A549 (cell line): ENCODE measurements around the gene PES1. TPM values are rescaled to one million over a fixed set of nuclear protein-coding genes. Genes with fewer than 3 reads are reported as not detected.
"Not testable (repeated sequence)": the region's sequence is repeated elsewhere in the genome, so short reads cannot be mapped to it uniquely, and the experiment has no call there.

Experiments used
- ATAC-seq, 2 experiments: fragments of 200-7000 bp in 1 of 2; fragments of >200 bp in 1 of 2; cut with Nextera tagmentation in 1 of 2; cut with Tn5 transposase in 1 of 2; 3 replicates each; pipeline versions ENCODE4 v1.8.0 to v1.9.1; 2018 to 2020; ENCODE audit warnings: mild to moderate bottlenecking in 1 of 2, moderate library complexity in 1 of 2
- CTCF ChIA-PET: fragments of 300-600 bp; sonication (Branson Sonifier 250); formaldehyde crosslinking; extraction: SDS; loops from one replicate; lab custom pipeline; 2021; ENCODE audit warnings: antibody characterized with exemption, inconsistent platforms; lab: Yijun Ruan, JAX
- POLR2A ChIA-PET: fragments of 350-600 bp; formaldehyde crosslinking; extraction: SDS; loops from one replicate; lab custom pipeline; 2021; ENCODE audit warnings: antibody characterized with exemption, inconsistent platforms; lab: Yijun Ruan, JAX
- DNase-seq, 2 experiments: peaks; one replicate each; pipeline versions ENCODE4 v3.0.0 to v3.0.0-alpha.2; 2011 to 2016; ENCODE audit warnings: low read depth in 1 of 2, low spot score in 1 of 2
- FAIRE-seq: peaks from 2 replicates; lab custom pipeline; 2011; peaks lifted over from hg19 to GRCh38; lab: Jason Lieb, UNC
- H3K27ac ChIP-seq, 2 experiments: fragments of >200 bp; sonication (Bioruptor Twin); formaldehyde crosslinking; 3 replicates each; pipeline ENCODE4 v1.5.1; 2016 to 2017
- H3K4me1 ChIP-seq: fragments of >200 bp; sonication (Bioruptor Twin); formaldehyde crosslinking; 3 replicates; pipeline ENCODE4 v1.6.1; 2016
- H3K4me2 ChIP-seq: fragments of >200 bp; sonication (Bioruptor Twin); formaldehyde crosslinking; 3 replicates; pipeline ENCODE4 v1.6.1; 2016
- H3K4me3 ChIP-seq: fragments of >200 bp; sonication (Bioruptor Twin); formaldehyde crosslinking; 3 replicates; pipeline ENCODE4 v1.5.1; 2016
- H3K9me3 ChIP-seq: fragments of >200 bp; sonication (Bioruptor Twin); formaldehyde crosslinking; 3 replicates; pipeline ENCODE4 v1.6.1; 2016
- CBX8 ChIP-seq: fragments of 200-600 bp; sonication (generic); IDR thresholded peaks from 2 replicates; pipeline ENCODE4 v1.6.1; 2016
- CHD2 ChIP-seq: fragments of 150-350 bp; IDR thresholded peaks from 2 replicates; pipeline ENCODE4 v1.6.1; 2014; ENCODE audit warnings: low read length; ENCODE audit not compliant: partially characterized antibody
- CHD4 ChIP-seq: fragments of 200-600 bp; sonication (generic); IDR thresholded peaks from 2 replicates; pipeline ENCODE4 v1.6.1; 2016; ENCODE audit warnings: antibody characterized with exemption, mild to moderate bottlenecking, borderline replicate concordance
- CTCF ChIP-seq: fragments of >200 bp; sonication (Bioruptor Twin); formaldehyde crosslinking; IDR thresholded peaks from 3 replicates; pipeline ENCODE4 v1.5.1; 2016
- EHF ChIP-seq: fragments of 250-450 bp; sonication (Bioruptor Pico); IDR thresholded peaks from 2 replicates; pipeline ENCODE4 v1.5.0; 2020; ENCODE audit warnings: mild to moderate bottlenecking
- EHMT2 ChIP-seq: fragments of 200-600 bp; sonication (generic); IDR thresholded peaks from 2 replicates; pipeline ENCODE4 v1.6.1; 2016; ENCODE audit warnings: antibody characterized with exemption, low read depth, mild to moderate bottlenecking, moderate library complexity
- EP300 ChIP-seq, 2 experiments: fragments of >200 bp; sonication (Bioruptor Twin); formaldehyde crosslinking; IDR thresholded peaks; 2 replicates in 1 of 2; 3 replicates in 1 of 2; pipeline ENCODE4 v1.6.1; 2016 to 2017
- FOSL2 ChIP-seq, 2 experiments: fragments of 450-650 bp in 1 of 2; fragments of >200 bp in 1 of 2; sonication (Bioruptor Twin) in 1 of 2; formaldehyde crosslinking; IDR thresholded peaks; 2 replicates each; pipeline versions ENCODE4 v1.5.0 to v1.6.1; 2016 to 2020; ENCODE audit warnings: mild to moderate bottlenecking in 1 of 2, moderate library complexity in 1 of 2
- GATA3 ChIP-seq: IDR thresholded peaks from 2 replicates; pipeline ENCODE4 v1.6.1; 2012; ENCODE audit warnings: borderline replicate concordance
- HDAC2 ChIP-seq: fragments of 200-600 bp; sonication (generic); IDR thresholded peaks from 2 replicates; pipeline ENCODE4 v1.6.1; 2016
- HOXA7 ChIP-seq: fragments of 250-450 bp; sonication (Bioruptor Pico); IDR thresholded peaks from 2 replicates; pipeline ENCODE4 v1.5.0; 2020; ENCODE audit warnings: mild to moderate bottlenecking, moderate library complexity
- HOXB13 ChIP-seq: fragments of 250-450 bp; sonication (Bioruptor Pico); IDR thresholded peaks from 2 replicates; pipeline ENCODE4 v1.5.0; 2020; ENCODE audit warnings: low read depth, mild to moderate bottlenecking, moderate library complexity
- JUN ChIP-seq, 2 experiments: fragments of >200 bp; sonication (Bioruptor Twin); formaldehyde crosslinking; IDR thresholded peaks; 2 replicates in 1 of 2; 3 replicates in 1 of 2; pipeline ENCODE4 v1.6.1; 2016 to 2017
- KDM1A ChIP-seq: fragments of 200-600 bp; sonication (generic); IDR thresholded peaks from 2 replicates; pipeline ENCODE4 v1.6.1; 2016; ENCODE audit warnings: low read depth, mild to moderate bottlenecking
- NFE2L2 ChIP-seq: fragments of 150-350 bp; conservative IDR thresholded peaks from 2 replicates; pipeline ENCODE4 v1.6.1; 2014; ENCODE audit warnings: low read length
- NR3C1 ChIP-seq: fragments of >200 bp; sonication (Bioruptor Twin); formaldehyde crosslinking; IDR thresholded peaks from 3 replicates; pipeline ENCODE4 v1.6.1; 2017
- PBX3 ChIP-seq: IDR thresholded peaks from 2 replicates; pipeline ENCODE4 v1.6.1; 2012
- RAD21 ChIP-seq, 2 experiments: fragments of >200 bp in 1 of 2; sonication (Bioruptor Twin) in 1 of 2; formaldehyde crosslinking in 1 of 2; IDR thresholded peaks in 1 of 2; conservative IDR thresholded peaks in 1 of 2; 2 replicates in 1 of 2; 3 replicates in 1 of 2; pipeline ENCODE4 v1.6.1; 2012 to 2018; ENCODE audit warnings: inconsistent platforms in 1 of 2
- RARB ChIP-seq: fragments of 250-450 bp; sonication (Bioruptor Pico); IDR thresholded peaks from 2 replicates; pipeline ENCODE4 v1.8.0; 2021; ENCODE audit warnings: mild to moderate bottlenecking, moderate library complexity
- REST ChIP-seq: fragments of 200-600 bp; sonication (generic); IDR thresholded peaks from 2 replicates; pipeline ENCODE4 v1.6.1; 2016; ENCODE audit warnings: antibody characterized with exemption, mild to moderate bottlenecking, moderate library complexity
- TFCP2L1 ChIP-seq: fragments of 250-450 bp; sonication (Bioruptor Pico); IDR thresholded peaks from 2 replicates; pipeline ENCODE4 v1.5.0; 2021; ENCODE audit warnings: mild to moderate bottlenecking
- ZFP36 ChIP-seq: fragments of 450-650 bp; IDR thresholded peaks from 2 replicates; pipeline ENCODE4 v1.6.1; 2014; ENCODE audit warnings: borderline replicate concordance; ENCODE audit not compliant: partially characterized antibody
- ZSCAN20 ChIP-seq: fragments of 250-450 bp; sonication (Bioruptor Pico); IDR thresholded peaks from 2 replicates; pipeline ENCODE4 v1.8.0; 2022; ENCODE audit warnings: mild to moderate bottlenecking, moderate library complexity
- WGBS: methylation state at CpG from one replicate; pipeline ENCODE4 v1.1.6; 2017; ENCODE audit errors: missing lambda C conversion rate; 5-methylcytosine and 5-hydroxymethylcytosine counted together
- polyA plus RNA-seq, 4 experiments: library from polyadenylated mRNA; depleted of rRNA in 3 of 4; stranded (reverse); fragments of >200 nt; fragmentation: RNase III in 1 of 4; extraction: RNeasy Plus Mini Kit Qiagen cat#74134 plus additional on column Dnase treatment in 1 of 4; gene quantifications; 2 replicates in 3 of 4; 3 replicates in 1 of 4; pipeline ENCODE4 v1.2.3, GENCODE V29; 2011 to 2017

Gene PES1
- polyA plus RNA-seq, 2 of the 4 experiments (the other 2 are of a cell fraction), result 107 to 111 TPM

GRCh38 chr22:30568137-30568805 lies 23.4 kb downstream of the PES1 start (continued):
- TF ChIP-seq REST (no peak), CTCF (no peak), CBX8 (no peak), ZFP36 (no peak), JUN (IDR thresholded peaks at IDR 0.05) (no peak), FOSL2 (IDR thresholded peaks at IDR 0.05) (no peak), FOSL2 (CRISPR knock-in tag; IDR thresholded peaks at IDR 0.05) (no peak), NFE2L2 (no peak), CHD4 (no peak)

GRCh38 chr22:30567277-30567676 lies 24.4 kb downstream of the PES1 start:
- H3K4me3 ChIP-seq, H3K4me2 ChIP-seq, POLR2A ChIA-PET, H3K9me3 ChIP-seq, DNase-seq, H3K27ac ChIP-seq, ATAC-seq, FAIRE-seq: not testable (repeated sequence)
- H3K4me1 ChIP-seq, result peaks cover 56% of the 10 kb centered on the region
- 93% methylated on average over 6 of the region's 6 CpGs for WGBS
- CTCF ChIA-PET, result interaction anchor here (2.4 kb wide), 1 partner anchor 82 kb away, joined by 7 read pairs; no protein-coding TSS in a partner anchor

- WGBS, result 6% methylated on average over 6 of the region's 7 CpGs
- TF ChIP-seq NFE2L2, result no peak
- TF ChIP-seq HDAC2, result no peak
- no peak for TF ChIP-seq PBX3
- TF ChIP-seq CHD2, result no peak
- no peak for TF ChIP-seq ZFP36
- TF ChIP-seq EHMT2, result no peak
- no peak for TF ChIP-seq GATA3
- TF ChIP-seq EP300 (IDR thresholded peaks at IDR 0.05), result no peak
- TF ChIP-seq KDM1A, result no peak
- TF ChIP-seq TFCP2L1 (CRISPR knock-in tag), result no peak
- TF ChIP-seq NR3C1, result no peak
- TF ChIP-seq HOXA7, result no peak
- no peak for TF ChIP-seq HOXB13 (CRISPR knock-in tag)
- no peak for TF ChIP-seq RAD21 (conservative IDR thresholded peaks at IDR 0.05 in 1 of 2, IDR thresholded peaks at IDR 0.05 in 1 of 2)
- no peak for TF ChIP-seq CHD4
- no peak for TF ChIP-seq ZSCAN20 (CRISPR knock-in tag)
- no peak for TF ChIP-seq RARB (CRISPR knock-in tag)
- no peak for TF ChIP-seq EHF (CRISPR knock-in tag)
- ATAC-seq (peak; percentile 60 to 80), FAIRE-seq (no peak), DNase-seq (peak in 1 of 2 experiments; percentile 46)
- peaks cover 57% of the 10 kb centered on the region for H3K4me1 ChIP-seq
- H3K4me2 ChIP-seq, result peak overlapping the region; percentile 36
- H3K4me3 ChIP-seq, result no peak overlapping the region
- ChIA-PET CTCF (interaction anchor here (1.3 to 2.4 kb wide), 3 partner anchors 12 to 81 kb away, joined by 3 to 7 read pairs (median 4); no protein-coding TSS in a partner anchor), POLR2A (no interaction called here)
- H3K27ac ChIP-seq, result peak overlapping the region; percentile 36 to 70; a peak in 5 of 6 replicates
- no peaks in the 10 kb centered on the region for H3K9me3 ChIP-seq
Observed at GRCh38 chr22:30566125-30566524, 25.6 kb downstream of the PES1 start.
